Smooth muscle cell (in vitro differentiated cells): ENCODE measurements around the gene WDR59. TPM values are rescaled to one million over a fixed set of nuclear protein-coding genes. Genes with fewer than 3 reads are reported as not detected.

Source experiments
- DNase-seq: peaks from one replicate; lab custom pipeline; 2025; ENCODE audit not compliant: unreplicated experiment; lab: John Stamatoyannopoulos, UW
- H2AFZ ChIP-seq: fragments of 200-600 bp; sonication (generic); 2 replicates; pipeline ENCODE4 v1.6.0; 2016; ENCODE audit warnings: antibody characterized with exemption, low read depth, mild to moderate bottlenecking
- H3F3A ChIP-seq: fragments of 200-600 bp; sonication (generic); 2 replicates; pipeline ENCODE4 v1.6.0; 2017; ENCODE audit warnings: antibody characterized with exemption, low read depth
- H3K27ac ChIP-seq: fragments of 200-600 bp; sonication (generic); 2 replicates; pipeline ENCODE4 v1.5.1; 2016; ENCODE audit warnings: low read depth, mild to moderate bottlenecking
- H3K27me3 ChIP-seq: fragments of 200-600 bp; sonication (generic); 2 replicates; pipeline ENCODE4 v1.6.1; 2016; ENCODE audit warnings: low read depth, mild to moderate bottlenecking
- H3K36me3 ChIP-seq: fragments of 200-600 bp; sonication (generic); 2 replicates; pipeline ENCODE4 v1.5.1; 2016; ENCODE audit warnings: low read depth
- H3K4me1 ChIP-seq: fragments of 200-600 bp; sonication (generic); 2 replicates; pipeline ENCODE4 v1.5.1; 2016; ENCODE audit warnings: low read depth
- H3K4me2 ChIP-seq: fragments of 200-600 bp; sonication (generic); 2 replicates; pipeline ENCODE4 v1.6.0; 2016; ENCODE audit warnings: mild to moderate bottlenecking
- H3K4me3 ChIP-seq: fragments of 200-600 bp; sonication (generic); 2 replicates; pipeline ENCODE4 v1.5.1; 2016; ENCODE audit warnings: mild to moderate bottlenecking
- H3K79me2 ChIP-seq: fragments of 200-600 bp; sonication (generic); 2 replicates; pipeline ENCODE4 v1.6.0; 2016; ENCODE audit warnings: low read depth, mild to moderate bottlenecking
- H3K9ac ChIP-seq: fragments of 200-600 bp; sonication (generic); 2 replicates; pipeline ENCODE4 v1.6.0; 2016; ENCODE audit warnings: low read depth
- H3K9me3 ChIP-seq: fragments of 200-600 bp; sonication (generic); replicated peaks from 2 replicates; pipeline ENCODE4 v1.5.1; 2016; ENCODE audit warnings: low read depth
- H4K20me1 ChIP-seq: fragments of 200-600 bp; sonication (generic); 2 replicates; pipeline ENCODE4 v1.6.0; 2016; ENCODE audit warnings: low read depth
- CTCF ChIP-seq: fragments of 200-600 bp; sonication (generic); IDR thresholded peaks from 2 replicates; pipeline ENCODE4 v1.5.1; 2017; ENCODE audit warnings: borderline replicate concordance, mild to moderate bottlenecking, antibody characterized with exemption; ENCODE audit not compliant: insufficient read depth, poor library complexity, severe bottlenecking
- WGBS: methylation state at CpG from one replicate; pipeline ENCODE4 v1.1.7; 2016; ENCODE audit warnings: low lambda C conversion rate; 5-methylcytosine and 5-hydroxymethylcytosine counted together
- polyA plus RNA-seq: library from polyadenylated mRNA; unstranded; fragments of >200 nt; fragmentation: Nextera tagmentation; extraction: Ambion mirVana; gene quantifications from 2 replicates; pipeline ENCODE4 v1.2.1, GENCODE V29; 2016
- total RNA-seq: library from RNA; depleted of rRNA; stranded (reverse); fragments of >200 nt; gene quantifications from 2 replicates; pipeline ENCODE4 v1.2.3, GENCODE V29; 2014

WDR59 gene
- total and polyA plus RNA-seq, 2 experiments from 2014 or later: 14.3 to 19.2 TPM

DNA sequence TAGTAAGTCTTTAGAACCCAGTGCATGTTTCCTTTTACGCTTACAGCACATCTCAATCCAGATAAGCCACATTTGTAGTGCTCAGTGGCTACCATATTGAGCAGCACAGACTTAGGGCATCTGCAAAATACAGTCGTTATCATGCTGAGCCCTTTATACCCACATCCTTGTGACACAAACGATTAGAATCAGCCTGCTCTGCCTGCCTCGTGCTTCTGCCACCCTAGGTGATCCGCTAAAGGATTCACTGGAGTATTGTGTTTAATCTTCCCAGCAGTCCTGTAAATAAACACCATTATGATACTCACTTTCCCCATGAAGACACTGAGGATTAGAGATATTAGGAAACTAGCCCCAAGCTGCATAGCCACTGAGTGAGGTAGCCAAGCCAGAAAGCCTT, 159.0 kb downstream of the WDR59 start:
- Histone ChIP-seq H3K27ac (no peak overlapping the region), H3F3A (no peaks in the 10 kb centered on the region)

DNA sequence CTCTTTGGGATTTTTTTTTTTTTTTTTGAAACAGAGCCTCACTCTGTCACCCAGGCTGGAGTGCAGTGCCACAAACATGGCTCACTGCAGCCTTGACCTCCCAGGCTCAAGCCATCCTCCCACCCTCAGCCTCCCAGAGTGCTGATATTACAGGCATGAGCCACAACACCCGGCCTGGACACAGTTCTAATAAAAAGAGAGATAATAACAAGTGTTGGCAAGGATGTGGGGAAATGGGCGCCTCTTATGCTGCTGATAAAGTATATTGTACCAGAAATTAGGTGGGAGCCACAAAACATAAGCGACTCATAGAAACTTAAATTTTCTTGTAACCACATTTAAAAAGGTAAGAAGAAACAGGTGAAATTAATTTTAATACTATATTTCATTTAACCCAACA, 159.9 kb downstream of the WDR59 start:
- no peak for TF ChIP-seq CTCF
- Histone ChIP-seq H3K79me2 (no peaks in the 10 kb centered on the region), H3K4me2 (no peak overlapping the region), H3K4me1 (no peaks in the 10 kb centered on the region), H3K4me3 (no peak overlapping the region), H3K27me3 (no peaks in the 10 kb centered on the region), H3K9me3 (no peaks in the 10 kb centered on the region), H3F3A (no peaks in the 10 kb centered on the region), H3K27ac (no peak overlapping the region), H4K20me1 (no peaks in the 10 kb centered on the region), H3K36me3 (no peaks in the 10 kb centered on the region), H2AFZ (no peak overlapping the region), H3K9ac (no peak overlapping the region)
- WGBS: 92% methylated on average over 3 of the region's 3 CpGs
- no peak for DNase-seq

More for the DNA sequence above, 159.0 kb downstream of the WDR59 start:
- TF ChIP-seq CTCF: no peak
- no peak overlapping the region for H3K4me2 ChIP-seq
- H3K9ac ChIP-seq: no peak overlapping the region
- no peak overlapping the region for H2AFZ ChIP-seq
- H3K9me3 ChIP-seq: no peaks in the 10 kb centered on the region
- no peaks in the 10 kb centered on the region for H3K79me2 ChIP-seq
- H3K4me1 ChIP-seq: no peaks in the 10 kb centered on the region
- DNase-seq: no peak
- no peaks in the 10 kb centered on the region for H3K36me3 ChIP-seq
- no peaks in the 10 kb centered on the region for H4K20me1 ChIP-seq
- no peaks in the 10 kb centered on the region for H3K27me3 ChIP-seq
- no peak overlapping the region for H3K4me3 ChIP-seq
- 61% methylated on average over 5 of the region's 5 CpGs for WGBS

Other genes with a start within 250 kb of the WDR59 start
- gene FA2H, start 210.3 kb downstream of the WDR59 start, total RNA-seq: not detected in 2 replicates
- gene FA2H, start 210.3 kb downstream of the WDR59 start, polyA plus RNA-seq: not detected in 2 replicates
- gene ZNRF1, start 13.9 kb upstream of the WDR59 start, total RNA-seq: 18.2 and 19.7 TPM in 2 replicates
- 38.0 and 45.4 TPM in 2 replicates for gene ZNRF1, start 13.9 kb upstream of the WDR59 start, polyA plus RNA-seq
- 0.67 and 0.85 TPM in 2 replicates for gene LDHD, start 131.7 kb upstream of the WDR59 start, total RNA-seq
- gene LDHD, start 131.7 kb upstream of the WDR59 start, polyA plus RNA-seq: 1.2 and 1.5 TPM in 2 replicates
- 15.0 and 29.0 TPM in 2 replicates for gene ZFP1, start 163.4 kb upstream of the WDR59 start, total RNA-seq
- gene ZFP1, start 163.4 kb upstream of the WDR59 start, polyA plus RNA-seq: 12.5 and 12.6 TPM in 2 replicates
- gene CTRB2, start 222.0 kb upstream of the WDR59 start, total RNA-seq: 1.7 TPM in 1 of 2 replicates, not detected in the other
- gene CTRB2, start 222.0 kb upstream of the WDR59 start, polyA plus RNA-seq: 2.3 and 11.1 TPM in 2 replicates
- gene CTRB1, start 233.9 kb upstream of the WDR59 start, total RNA-seq: not detected in 2 replicates
- gene CTRB1, start 233.9 kb upstream of the WDR59 start, polyA plus RNA-seq: 1.9 and 7.2 TPM in 2 replicates